HG03378 (cell line): ENCODE data around the gene PIMREG.
"Not testable (repeated sequence)": the region's sequence is repeated elsewhere in the genome, so short reads cannot be mapped to it uniquely, and the experiment has no call there.

ENCODE experiments used
- ATAC-seq: cut with Tn5 transposase; IDR thresholded peaks from one replicate; pipeline ENCODE4 v1.9.1; 2021; ENCODE audit warnings: mild to moderate bottlenecking, moderate library complexity; ENCODE audit not compliant: unreplicated experiment

PIMREG gene

DNA sequence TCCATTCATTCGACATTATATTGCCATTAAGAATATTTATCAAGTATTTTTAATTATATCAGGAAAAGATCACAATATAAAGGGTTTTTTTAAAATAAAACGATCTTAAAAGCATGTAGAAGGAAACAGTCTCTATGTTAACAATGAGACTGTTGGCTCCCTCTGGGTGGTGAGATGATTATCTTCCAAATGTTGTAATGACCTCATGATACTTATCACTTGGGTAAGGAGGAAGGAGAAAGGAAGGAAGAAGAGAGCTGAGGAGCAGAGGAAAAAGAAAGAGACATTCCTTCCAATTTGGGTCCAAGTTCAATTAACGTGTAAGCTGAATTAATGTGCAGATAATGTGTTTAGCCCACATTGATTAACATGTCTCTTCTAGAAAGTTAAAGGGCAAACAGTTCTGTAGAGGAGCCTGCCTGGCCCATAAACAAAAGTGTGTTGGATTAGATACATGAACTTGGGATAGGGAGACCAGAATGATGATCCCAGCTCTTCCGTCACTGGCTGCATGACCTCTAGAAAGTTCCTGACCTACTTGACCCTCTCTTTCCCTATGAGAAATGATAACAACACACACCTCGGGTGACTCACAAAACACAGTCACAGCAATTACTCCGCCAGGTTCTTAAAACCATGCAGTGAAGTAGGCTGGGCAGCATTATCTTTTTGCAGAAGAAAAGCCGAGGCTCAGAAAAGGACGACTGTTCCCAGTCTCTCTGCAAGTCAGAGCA lies 32.0 kb downstream of the PIMREG start:
- no peak for ATAC-seq

DNA sequence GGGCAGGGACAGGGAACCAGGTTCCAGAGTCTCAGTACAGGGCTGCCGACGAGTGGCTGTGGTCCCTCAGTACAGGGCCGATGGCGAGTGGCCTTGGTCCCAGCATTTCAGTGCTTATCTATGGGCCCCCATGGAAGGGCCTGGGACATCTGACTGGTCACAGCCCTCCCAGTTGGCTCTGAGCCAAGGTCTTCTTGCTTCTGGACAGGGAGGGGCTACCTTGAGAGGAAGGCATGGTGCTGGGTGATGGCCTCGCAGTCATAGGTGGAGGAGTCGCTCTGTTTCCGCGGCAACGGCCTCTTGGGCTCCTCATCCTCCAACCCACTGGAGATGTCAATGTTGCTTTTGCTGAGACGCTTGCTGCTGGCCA lies 32.5 kb downstream of the PIMREG start:
- ATAC-seq = no peak

DNA sequence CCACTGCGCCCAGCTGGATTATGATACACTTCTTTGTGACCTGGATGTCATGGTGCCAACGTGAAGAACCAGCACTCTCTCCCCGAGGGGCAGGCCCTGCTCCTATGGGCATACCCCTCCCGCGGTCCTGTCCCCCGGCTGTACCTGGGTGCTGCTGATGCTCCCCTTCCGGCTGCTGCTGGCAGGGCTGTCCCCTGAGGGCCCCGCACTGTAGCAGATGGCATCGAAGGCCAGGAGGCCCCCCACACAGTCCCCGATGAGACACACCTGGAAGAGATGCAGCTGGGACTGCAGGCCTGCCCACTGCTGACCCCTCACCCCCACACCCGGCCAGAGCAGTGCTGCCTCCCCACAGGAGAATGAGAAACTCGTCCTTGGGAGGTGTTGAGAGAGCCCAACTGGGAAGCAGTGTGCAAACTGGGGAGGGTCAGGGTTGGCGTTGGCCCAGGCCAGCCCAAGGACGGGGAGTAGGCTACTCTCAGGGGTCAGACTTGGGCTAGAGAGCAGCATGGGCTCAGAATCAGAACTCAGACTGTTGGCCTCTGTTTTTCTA lies 33.7 kb downstream of the PIMREG start:
- ATAC-seq = no peak

DNA sequence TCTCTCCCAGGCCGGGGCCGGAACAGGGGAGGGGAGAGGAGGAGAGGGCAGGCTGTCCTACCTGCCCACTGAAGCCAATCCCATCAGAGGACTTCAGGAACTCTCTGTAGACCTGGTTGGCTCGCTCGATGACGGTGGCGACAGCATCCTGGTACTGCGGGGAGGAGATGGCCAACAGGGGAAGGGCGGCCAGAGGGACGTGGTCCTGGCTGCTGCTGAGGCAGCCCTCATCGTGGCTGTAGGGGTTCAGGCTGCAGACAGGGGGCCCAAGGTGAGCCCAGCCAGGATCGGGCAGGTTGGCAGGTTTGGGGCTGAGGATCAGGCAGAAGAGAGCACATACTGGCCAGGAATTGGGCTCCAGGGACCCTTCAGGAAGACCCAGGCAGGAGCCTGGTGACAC lies 34.2 kb downstream of the PIMREG start:
- ATAC-seq = no peak

DNA sequence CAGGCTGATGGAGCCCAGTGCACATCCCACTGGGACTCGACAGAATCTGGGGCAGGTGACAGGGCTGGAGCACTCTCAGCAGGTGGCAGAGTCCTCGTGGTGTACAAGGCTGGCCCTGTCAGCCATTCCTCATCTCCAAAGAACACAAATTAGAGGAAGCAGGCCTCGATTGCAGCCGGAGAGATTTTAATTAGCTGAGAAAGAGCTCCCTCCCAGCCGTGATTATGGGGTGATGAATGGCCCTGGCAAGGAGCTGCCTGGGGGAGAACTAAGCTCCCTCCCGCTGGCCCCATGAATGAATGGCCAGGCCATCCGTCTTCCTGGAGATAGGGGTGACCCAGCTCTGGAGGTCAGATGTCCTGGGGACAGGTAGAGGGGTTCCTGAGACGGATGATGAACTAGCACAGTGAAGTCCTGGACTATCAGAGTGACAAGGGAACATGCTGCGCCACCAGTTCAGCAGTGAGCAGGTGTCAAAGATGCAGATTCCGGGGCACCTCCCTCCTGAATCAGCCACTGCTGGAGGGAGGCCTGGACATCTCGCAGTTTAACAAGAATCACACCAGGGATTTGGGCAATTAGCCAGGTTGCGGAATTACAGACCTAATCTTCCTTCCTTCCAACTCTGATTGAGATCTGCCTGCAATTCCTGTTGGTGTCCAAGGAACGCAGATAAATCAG lies 35.5 kb downstream of the PIMREG start:
- no peak for ATAC-seq

DNA sequence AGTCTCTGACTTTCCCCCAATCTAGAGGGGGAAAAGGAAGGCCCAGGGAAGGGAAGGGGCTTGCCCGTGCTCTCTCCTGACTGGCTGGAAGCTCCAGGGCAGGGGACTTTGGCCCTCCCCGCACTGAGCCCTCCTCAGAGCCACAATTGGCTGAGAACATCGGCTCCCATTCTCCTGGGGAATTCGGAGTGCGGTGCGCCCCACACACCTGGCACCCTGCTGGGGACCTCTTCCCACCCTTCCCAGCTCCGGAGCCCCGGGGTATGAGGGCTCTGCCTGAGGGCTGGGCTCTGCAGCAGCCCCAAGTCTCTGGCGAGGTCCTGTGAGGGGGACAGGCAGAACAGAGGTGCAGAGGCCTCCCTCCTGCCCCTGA lies 36.0 kb downstream of the PIMREG start:
- no peak for ATAC-seq

DNA sequence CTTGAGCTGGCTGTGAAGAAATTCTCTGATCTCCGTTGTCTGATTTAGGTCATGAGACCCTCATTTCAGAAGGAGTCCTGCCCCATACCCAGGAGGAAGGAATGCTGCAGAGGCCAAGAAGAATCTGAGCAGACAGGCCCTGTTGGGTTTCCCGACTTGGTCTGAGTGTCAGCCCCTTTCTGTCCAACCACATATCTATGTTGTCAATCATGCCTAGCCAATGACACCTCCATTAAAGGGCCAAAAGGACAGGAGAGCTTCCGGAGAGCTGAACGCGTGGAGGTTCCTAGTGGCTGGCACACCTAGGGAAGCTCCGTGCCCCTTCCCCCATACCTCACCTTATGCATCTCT lies 37.8 kb downstream of the PIMREG start:
- ATAC-seq = no peak

DNA sequence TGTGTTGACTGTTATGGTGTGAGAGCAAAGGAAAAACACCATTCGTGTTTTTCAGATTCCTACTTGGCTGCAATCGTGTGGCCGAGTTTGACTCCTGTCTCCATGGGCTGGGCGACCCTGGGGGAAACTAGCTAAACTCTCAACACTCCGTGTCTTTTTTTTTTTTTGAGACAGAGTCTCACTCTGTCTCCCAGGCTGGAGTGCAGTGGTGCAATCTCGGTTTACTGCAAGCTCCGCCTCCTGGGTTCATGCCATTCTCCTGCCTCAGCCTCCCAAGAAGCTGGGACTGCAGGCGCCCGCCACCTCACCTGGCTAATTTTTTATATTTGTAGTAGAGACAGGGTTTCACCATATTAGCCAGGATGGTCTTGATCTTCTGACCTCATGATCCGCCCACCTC lies 38.5 kb downstream of the PIMREG start:
- ATAC-seq = not testable (repeated sequence)

DNA sequence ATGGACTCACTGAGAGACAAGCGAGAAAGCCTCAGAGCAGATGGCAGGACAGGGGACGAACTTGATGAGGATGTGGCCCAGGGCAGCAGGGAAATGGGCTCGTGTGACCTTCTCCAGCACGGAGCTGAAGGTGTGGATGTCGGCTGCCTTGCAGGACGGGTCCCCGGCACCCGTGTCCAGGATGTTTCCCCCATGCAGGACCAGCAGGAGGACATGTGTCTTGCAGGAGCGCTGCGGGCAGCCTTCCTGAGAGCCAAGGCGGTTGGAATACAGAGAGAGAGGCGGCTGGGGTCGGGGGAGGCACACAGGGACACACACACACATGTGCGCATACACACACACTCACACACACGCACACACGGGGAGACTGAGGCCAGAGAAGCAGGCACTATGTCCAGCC lies 39.3 kb downstream of the PIMREG start:
- no peak for ATAC-seq

DNA sequence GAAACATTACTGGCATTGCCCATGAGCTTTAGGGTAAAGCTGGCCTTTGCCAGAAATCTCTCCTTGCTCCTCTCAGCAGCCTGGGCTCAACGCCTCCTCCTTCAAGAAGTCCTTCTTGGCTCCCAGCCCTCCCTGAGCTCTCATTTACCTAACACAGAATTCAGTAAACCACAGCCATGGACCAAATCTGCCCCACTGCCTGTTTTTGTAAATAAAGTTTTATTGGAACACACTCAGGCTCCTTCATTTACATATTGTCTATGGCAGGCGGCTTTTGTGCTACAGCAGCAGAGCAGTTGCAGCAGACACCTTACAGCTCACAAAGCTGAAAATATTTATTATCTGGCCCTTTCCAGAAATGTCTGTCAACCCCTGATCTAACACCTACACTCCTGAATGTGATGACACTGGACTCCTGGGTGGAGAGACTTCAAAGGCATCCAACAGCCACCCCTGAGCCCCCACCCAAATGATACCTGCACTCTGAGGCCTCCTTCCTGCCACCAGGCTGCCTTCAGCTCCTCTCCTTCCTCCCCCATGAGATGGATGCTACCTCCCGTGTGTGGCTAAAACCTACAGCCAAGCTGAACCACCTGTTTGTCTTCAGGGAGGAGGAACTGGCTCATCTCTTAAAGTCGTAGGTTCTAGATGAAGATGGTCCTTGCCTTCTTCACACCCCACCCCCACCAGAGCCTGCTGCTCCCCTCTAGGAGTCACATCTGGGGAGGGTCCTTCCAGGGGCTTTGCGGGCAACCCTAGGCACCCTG lies 41.6 kb downstream of the PIMREG start:
- ATAC-seq = no peak

DNA sequence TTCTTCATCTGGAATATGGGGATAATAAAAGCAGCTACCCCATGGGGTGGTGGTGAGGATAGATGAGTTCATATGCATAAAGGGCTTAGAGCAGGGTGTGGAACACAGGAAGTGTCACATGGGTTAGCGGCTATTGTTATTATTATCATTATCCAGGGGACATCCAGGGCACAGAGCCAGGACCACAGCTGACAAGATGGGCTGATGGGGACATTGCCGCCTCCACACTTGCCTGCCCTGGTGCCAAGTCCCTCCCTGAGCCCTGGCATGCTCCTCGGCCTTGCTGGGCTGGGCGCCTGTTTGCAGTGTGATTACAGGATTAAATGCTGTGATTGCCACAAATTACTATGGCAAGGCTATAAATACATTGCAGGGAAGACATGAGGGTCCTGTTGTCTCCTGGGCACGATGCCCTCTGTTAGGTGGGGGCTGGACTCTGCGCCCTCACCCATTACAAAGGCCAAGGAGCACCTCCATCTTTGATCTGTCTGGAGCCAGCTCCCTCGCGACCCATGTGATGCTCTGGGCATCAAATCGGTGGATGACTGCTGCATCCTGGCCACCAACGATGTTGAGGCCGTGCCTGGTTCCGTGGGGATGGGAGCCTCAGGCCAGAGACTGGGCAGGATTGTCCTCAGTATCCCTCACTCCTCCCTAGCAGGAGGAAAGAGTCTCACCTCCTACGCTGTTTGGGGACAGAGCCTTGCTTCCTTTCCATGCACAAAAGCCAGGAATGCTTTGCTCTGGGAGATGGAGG lies 43.2 kb downstream of the PIMREG start:
- ATAC-seq = no peak

DNA sequence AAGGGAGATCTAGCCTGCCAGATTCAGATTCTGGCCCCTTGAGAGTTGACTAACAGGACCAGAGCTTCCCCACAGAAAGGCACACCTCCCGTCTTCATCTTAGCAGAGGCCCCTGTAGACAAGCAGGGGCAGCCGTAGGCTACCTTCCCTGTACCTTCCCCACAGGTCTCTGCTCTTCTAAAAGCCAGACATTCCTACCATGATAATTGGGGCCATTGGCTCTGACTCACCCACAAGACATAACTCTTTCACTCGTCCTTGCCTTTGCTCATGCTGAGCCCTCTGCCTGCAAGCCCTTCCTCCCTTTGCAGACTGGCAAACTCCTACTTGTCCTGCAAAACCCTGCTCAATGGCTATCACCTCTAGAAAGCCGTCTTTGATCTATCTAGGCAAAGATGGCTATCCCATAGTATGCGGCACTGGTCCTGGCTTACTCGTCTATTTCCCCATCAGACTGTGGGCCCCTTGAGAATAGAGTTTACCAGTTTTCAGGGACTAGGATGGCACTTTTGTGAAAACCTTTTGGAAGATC lies 43.8 kb downstream of the PIMREG start:
- ATAC-seq = no peak

DNA sequence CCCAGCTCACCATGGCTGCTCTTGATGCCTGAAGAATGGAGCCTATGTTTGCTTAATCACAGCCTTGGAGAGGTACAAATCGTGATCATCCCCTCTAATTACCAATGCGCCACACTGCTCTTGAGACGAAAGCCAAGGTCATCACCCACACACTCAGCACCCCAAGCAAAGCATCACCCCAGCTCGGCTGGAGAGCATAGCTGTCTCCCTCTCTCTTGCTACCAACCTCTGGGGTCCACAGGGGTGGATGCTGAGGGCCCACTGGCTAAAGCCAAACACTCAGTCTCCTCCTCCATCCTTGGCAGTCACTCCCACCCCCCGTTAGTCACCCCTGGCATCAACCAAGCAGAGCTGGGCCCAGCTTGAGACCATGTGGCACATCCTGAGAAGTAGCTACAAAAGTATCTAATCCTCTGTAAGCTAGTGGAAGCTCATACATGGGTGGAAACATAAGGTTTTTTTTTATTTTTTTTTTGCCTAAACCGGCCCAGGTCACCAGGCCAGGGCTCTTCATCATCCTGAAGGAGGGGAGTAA lies 44.8 kb downstream of the PIMREG start:
- ATAC-seq = no peak

DNA sequence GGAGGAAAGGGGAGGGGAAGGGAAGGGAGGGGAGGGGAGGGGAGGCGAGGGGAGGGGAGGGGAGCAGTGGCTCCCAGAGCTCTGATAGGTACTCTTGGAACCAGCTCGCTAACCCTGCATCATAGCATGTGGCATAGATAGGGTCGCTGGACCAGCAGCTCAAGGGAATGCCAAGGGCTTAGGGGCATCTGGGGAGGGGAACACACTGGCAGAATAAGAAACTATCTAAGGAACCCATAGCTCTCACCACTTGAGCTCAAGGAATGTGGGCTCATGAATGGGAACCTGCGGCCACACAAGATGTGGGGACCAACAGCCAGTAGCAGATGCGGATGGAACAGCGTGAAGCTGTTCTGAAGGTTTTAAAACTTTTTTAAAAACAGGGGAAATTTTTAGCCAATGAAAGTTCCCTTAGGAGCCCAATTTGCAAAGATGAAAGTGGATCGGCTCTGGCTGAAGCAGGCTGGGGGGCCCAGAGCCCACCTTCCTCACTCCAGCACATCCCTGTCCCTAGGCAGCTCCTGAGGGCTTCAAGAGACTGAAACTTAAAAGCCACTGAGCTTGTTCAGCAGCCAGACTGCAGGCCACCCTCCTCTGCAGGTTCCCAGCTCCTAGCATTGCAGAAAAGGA lies 46.9 kb downstream of the PIMREG start:
- no peak for ATAC-seq

DNA sequence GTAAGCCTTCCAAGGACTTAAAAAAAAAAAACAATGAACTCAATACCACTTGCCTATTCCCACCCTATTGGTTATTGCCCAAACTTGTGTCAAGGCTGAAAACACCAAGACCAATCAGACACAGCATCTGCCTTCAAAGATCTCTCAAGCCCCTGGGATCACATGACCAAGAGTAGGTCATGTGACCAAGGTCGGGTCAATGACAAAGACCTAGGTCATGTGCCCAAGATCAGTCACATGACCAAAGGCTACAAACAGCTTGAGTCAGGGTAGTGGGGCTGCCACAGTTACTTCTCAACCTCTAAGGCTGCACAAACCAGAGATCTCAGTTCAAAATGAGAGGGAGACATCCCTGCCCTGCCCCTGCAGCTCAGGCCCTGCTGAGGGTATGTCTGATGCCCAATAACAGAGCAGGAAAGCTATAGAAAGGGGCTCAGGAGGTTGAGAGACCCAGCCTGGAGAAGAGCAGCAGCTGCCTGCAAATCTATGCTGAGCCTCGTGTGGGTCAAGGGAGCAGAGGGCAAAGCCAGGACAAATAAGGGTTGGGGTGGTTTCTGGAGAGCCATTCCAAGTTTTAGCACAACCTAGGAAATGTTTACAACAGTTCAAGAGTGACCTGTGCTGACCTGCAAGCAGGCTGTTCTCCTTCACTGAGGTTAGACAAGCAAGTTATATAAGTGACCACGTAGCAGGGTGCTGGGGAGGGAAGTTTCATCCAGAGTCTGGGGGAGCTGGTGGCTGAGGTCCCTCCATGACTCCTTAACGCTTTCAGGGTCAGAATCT lies 48.8 kb downstream of the PIMREG start:
- no peak for ATAC-seq

DNA sequence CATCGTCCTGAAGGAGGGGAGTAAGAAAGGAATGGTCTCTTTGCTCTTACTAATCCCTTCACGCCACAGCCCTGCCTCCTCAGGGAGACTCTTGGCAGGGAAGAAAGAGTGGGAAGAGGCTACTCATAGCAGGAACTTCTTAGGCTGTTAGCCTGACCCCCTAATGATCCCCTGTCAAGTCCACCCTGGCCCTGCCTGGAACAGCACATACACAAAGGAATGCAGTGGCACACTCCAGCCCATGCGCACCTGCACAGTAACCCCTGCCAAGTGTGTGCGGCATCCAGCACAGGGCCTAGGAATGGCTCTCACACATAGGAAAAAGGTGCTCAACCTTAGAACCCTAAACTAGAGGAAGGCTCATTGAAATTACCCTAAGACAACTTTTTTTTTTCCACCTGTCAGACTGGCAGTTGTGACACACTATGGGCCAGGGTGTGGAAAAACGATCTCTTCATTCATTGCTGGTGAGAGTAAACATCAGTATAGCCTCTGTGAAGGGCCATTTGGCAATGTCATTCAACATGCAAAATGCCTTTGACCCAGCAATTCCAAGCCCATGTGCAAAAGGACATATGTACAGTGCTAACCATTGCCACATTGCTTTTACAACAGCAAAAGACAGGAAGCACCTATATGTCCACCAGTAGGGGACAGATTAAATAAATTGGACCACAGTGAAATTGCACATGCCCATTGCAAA lies 50.1 kb downstream of the PIMREG start:
- no peak for ATAC-seq

DNA sequence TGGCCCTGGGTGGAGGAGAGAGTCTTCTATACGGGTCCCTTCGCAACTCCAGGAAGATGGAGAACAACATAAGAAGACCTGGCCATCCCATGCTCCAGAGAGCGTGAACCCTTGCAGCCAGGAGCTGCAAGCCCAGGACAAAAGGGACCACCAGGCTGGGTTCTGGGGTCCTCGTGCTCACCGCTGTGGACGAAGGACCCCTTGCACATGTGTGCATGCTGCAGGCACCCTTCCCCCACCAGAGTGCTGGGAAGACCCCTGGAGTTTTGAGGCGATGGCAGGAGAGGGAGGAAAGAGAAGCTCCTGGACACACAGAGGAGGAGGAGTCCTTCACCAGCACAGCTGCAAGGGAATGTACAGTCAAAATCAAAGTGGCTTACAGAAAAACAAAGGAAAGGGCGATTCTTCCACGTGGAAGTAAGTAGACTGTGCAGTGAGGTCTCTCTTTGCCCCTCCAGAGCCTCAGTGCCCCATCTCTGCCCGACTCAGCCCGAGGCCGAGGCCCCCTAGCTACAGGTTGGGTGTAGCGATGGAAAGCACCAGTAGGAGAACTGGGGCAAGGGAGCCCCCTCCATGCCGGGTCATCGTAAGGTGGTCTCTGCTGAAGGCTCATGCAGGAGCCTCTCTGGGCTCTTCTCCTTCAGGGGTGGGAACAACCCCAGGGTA lies 51.3 kb downstream of the PIMREG start:
- ATAC-seq = no peak

DNA sequence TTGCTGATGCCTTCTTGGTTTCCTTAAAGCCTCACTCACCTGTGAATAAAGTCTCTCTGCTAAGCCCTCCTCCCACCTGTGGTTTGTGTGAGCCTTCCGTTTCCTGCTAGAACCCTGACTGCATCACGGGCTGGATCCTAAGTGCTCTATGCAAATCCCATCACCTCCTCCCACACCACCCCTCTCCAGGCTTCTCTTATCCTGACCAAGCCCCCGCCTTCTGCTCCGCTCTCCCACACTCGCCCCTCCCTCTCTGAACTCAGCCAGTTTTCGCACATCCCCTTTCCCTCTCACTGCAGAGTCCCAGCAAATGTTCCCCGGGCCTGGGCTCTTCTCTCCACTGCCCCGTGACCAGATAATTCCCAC lies 51.8 kb downstream of the PIMREG start:
- ATAC-seq = no peak
